ENCODE data around the gene RNASE7.
A peak's percentile ranks its signal among the peaks of the same experiment; 100 is the strongest.

Gene RNASE7

DNA sequence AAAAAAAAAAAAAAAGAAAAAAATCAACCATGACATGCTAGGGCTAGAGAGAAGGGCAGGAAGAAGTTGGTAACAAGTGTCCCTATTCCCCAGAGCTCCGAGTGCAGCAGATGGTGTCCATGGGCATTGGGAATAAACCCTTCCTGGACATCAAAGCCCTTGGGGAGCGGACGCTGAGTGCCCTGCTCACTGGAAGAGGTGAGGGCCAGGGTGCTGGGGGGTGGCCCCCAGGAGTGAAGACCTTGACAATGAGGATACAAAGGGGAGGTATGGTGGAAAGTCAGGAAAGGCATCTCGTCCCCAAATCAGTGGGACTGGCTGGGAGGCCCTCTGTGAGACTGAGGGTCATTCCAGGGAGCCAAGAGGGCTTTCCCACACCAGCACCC is 44.7 kb downstream of the RNASE7 start:
- DNase-seq (ENCODE audit: low read depth) = no peak

DNA sequence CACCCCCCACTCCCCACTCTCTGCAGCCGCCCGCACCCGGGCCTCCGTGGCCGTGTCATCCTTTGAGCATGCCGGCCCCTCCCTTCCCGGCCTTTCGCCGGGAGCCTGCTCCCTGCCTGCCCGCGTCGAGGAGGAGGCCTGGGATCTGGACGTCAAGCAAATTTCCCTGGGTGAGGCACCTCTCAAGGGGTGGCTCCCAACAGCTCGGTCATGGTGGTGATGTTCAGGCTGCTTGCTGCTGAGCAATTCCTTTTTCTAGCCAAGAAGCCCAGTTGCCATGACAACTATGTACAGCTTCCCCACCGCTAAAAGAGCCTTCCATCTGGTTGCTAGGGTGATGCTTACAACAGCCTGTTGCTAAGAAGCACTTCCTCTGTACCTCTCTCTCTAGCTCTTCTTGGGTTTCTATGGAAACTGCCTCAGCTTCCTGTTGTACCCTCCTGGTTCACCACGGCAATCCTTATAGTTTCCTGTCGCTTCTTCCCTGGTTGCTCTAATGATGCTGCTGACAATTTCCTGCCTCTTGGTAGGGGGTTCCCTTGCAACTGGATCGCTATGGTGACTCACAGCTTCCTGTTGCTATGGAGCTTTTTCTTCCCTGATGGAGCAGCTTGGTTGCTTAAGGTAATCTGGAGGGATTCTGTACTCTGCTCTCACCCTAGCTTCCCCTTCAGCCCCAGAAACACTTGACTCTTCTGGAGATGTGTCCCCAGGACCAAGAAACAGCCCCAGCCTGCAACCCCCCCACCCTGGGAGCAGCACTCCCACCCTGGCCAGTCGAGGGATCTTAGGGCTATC is 45.3 kb downstream of the RNASE7 start:
- no peak for DNase-seq (ENCODE audit: low read depth)

DNA sequence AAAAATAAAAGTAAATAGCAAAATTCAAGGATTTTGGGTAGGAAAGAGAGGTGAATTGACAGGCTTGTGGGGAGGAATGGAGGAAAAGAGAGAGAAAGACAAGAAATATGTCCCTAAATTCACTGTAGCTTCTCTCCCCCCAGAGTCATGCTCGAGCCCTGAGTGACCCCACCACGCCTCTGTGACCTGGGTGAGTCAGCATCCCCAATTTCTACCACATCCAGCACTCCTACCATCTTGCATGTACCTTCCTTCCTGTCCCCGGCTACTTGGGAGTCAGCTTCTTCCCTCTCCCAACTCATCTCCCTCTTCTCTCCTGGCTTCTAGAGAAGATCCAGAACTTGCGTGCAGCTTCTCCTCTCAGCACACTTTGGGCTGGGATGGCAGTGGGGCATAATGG is 46.5 kb downstream of the RNASE7 start:
- DNase-seq (ENCODE audit: low read depth) = no peak

DNA sequence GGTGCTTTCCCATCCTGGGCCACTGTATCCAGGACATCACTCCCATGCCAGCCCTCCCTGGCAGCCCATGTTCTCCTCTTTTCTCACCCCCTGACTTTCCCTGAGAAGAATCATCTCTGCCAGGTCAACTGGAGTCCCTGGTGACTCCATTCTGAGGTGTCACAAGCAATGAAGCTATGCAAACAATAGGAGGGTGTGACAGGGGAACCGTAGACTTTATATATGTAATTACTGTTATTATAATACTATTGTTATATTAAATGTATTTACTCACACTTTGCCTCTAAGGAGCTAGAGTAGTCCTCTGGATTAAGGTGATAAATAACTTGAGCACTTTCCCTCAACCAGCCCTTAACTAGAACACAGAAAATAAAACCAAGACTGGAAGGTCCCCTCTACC is 47.1 kb downstream of the RNASE7 start:
- DNase-seq (ENCODE audit: low read depth) = no peak

- no peak for DNase-seq (ENCODE audit: low read depth)
These were observed 47.7 kb downstream of the RNASE7 start for GRCh38 chr14:21089877-21090193.

DNA sequence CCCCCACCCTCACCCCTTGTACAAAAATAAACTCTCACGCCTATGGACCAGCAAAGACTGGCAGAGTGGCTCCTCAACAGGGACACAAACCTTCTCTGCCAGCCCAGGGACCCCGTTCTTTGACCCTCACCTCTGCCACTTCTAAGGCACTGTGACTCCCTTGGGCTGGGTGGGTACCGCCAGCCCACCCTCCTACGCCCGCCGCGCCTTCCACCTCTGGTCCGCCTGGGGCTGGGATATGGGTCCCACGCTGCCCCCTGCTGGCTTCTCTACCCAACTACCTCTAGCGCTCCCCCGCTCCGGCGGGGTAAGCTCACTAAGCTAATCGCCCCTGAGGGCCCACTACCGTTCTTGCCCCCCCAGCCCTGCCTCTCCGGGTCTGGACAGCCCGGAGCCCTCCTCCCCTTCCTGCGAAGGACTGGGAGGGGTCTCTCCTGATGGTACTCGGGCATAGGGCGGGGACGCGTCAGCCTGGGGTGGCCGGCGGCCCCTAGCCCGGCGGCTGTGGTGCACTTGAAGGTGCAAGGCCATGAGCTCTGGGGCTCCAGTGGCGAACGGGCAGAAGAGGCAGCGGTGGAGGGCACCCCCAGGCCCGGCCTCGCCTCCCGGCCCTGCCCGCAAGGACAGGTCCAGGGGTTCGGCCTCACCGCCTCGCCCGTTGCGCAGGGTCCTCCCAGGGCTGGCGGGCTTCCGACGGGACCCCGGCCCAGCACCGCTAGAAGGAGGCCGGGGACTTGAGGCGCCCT is 48.2 kb downstream of the RNASE7 start:
- no peak for DNase-seq (ENCODE audit: low read depth)

GRCh38 chr14:21090940-21091663 is 48.9 kb downstream of the RNASE7 start:
- DNase-seq (ENCODE audit: low read depth) = no peak

DNA sequence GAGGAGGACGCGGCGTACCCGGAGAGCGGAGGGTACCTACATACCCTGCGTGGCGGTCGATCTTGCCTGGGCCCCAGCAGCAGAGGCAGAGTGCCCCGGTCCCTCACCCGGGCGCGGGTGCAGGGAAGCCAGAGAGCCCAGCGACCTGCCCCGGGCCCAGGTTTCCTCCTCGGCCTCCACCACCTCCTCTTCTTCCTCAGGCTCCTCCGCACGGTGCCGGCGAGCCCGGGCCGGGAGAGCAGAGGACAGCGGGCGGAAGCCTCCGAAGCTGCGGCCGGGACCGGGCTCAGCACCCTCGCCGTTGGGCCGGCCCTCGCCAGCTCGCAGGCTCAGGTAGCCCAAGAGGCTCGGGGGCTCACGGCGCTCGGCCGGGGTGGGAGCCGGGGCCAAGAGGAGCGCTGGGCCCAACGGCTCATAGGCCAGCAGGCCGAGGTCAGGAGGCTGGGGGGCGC is 49.7 kb downstream of the RNASE7 start:
- DNase-seq (ENCODE audit: low read depth) = no peak

GRCh38 chr14:21092273-21093011 is 50.3 kb downstream of the RNASE7 start:
- peak; percentile 95 for DNase-seq (ENCODE audit: low read depth)

DNA sequence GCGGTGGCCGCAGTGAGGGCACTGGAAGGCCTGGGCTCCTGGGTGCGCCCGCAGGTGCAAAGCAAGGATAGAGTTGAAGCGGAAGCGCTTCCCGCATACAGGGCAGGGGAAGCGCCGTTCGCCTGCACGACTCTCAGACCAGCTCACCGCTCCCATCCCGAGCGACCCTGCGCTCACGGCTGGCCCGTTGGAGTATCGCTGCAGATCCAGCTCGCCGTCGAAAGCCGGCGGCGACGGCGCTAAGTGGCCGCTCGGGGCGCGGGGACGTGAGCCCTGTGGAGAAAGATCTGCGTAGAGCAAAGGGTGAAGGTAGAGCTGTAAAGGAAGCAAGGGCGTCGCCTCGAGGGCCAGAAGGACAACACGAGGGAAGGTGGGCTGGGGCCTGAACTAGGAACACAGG is 50.9 kb downstream of the RNASE7 start:
- DNase-seq (ENCODE audit: low read depth) = no peak
